ENCODE results near the gene TNNT1.
"Not testable (repeated sequence)": the region's sequence is repeated elsewhere in the genome, so short reads cannot be mapped to it uniquely, and the experiment has no call there.

Gene TNNT1

DNA sequence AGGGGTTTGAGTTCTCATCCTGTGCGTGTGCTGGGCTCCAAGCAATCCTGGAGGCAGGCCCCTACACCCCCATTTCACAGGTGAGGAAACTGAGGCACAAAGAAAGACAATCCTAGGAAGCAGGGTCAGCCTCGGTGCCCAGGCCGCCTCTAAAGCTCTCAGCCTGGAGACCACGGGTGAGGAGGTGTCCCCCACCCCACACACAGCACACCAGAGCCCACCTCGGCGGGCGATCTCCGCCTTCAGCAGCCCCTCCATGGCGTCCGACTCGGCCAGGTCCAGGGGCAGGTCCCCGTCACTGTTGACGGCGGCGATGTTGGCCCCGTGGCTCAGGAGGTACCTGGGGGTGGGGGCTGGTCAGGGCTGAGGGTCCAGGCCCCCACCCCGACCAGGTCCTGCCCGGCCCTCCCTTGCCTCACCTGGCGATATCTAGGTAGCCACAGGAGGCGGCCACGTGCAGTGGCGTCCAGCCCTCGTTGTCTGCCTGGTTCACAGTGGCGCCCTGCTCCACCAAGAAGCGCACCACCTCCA, 36.7 kb downstream of the TNNT1 start:
- DNase-seq (ENCODE audit: low read depth in 3 of 3, low spot score in 1 of 3), result no peak

DNA sequence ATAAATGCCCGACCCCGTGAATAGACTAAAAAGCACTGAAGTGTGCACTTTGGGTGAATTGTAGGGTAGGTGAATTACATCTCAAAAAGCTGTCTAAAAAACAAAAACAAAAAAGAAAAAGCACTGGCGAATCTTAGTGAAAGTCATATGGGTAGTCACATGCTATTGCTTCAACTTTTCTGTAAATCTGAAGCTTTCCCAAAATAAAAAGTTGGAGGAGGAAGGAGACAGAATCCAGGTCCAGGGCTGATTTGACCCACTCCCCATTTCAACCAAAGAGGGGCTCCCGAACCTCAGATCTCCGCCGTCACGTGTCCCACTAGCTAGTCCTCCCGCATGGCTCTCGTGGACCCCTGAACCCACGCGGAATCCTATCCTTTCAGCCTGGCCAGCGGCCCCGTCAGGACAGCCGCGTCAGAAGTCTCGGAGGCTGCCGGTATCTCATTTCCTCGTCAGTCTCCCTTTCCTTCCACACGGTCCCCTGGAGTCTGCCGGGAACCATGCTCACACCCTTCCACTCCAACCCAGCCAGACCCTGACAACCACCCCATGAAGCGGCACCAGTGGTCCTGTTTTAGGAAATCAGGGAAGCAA, 37.7 kb downstream of the TNNT1 start:
- no peak for DNase-seq (ENCODE audit: low read depth in 3 of 3, low spot score in 1 of 3)

DNA sequence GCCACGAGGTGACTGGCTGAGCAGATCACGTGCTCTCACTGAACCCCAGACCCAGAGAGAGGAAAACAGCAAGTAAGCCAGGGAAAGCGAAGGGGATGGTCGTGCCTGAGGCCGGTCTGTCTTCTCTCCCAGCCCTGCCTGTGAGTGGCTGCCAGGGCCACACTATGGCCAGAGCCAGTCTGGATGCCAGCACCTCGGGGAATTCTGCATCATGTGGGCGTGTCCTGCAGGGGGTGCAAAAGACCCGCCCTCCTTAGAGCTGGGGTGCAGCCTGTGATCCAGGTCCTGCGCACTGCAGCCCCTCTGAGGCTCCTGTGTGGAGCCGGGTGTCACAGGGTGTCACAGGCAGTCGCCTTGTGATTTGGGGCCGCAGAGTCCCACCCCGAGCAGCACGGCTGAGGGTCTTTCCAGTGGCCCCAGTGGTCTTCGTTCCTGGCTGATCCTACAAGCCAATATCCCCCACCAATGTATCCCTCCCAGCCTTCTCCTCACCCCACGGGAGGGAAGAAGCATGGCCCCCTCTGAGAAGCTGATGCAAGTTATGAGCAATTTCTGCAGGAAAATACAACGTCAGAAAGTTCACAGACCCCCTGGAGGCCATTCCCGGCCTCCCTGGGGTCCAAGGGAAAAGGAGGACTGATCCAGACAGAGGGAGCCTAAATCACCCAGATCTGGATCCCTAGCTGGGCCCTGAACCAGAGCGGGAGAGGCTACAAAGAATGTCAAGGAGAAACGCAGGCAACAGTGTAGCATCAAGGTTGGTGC, 39.3 kb downstream of the TNNT1 start:
- DNase-seq (ENCODE audit: low read depth in 3 of 3, low spot score in 1 of 3), result no peak

DNA sequence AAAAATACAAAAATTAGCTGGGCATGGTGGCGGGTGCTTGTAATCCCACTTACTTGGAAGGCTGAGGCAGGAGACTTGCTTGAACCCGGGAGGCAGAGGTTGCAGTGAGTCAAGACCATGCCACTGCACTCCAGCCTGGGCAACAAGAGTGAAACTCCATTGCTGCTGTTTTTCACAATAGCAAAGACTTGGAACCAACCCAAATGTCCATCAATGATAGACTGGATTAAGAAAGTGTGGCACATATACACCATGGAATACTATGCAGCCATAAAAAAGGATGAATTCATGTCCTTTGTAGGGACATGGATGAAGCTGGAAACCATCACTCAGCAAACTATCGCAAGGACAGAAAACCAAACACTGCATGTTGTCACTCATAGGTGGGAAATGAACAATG, 41.8 kb downstream of the TNNT1 start:
- DNase-seq (ENCODE audit: low read depth in 3 of 3, low spot score in 1 of 3), result not testable (repeated sequence)

DNA sequence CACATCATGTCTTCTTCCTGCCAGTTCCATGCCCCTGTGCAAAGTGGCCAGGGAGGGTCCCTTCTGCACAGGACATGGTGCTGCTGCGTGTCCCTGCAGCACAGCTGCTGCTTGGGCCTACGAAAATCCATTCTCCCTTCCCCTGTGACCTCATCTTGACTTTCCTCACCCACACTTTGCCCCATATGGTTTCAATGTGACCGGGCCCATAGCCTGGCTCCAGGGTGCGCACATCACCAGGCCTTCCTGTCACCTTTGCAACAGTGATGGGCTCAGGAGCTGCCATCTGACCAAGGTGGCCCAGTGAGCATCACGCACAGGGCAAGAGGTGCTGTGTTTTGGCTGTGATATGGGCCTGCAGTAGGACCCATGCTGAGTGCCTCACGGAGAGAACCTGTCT, 42.4 kb downstream of the TNNT1 start:
- DNase-seq (ENCODE audit: low read depth in 3 of 3, low spot score in 1 of 3), result no peak

DNA sequence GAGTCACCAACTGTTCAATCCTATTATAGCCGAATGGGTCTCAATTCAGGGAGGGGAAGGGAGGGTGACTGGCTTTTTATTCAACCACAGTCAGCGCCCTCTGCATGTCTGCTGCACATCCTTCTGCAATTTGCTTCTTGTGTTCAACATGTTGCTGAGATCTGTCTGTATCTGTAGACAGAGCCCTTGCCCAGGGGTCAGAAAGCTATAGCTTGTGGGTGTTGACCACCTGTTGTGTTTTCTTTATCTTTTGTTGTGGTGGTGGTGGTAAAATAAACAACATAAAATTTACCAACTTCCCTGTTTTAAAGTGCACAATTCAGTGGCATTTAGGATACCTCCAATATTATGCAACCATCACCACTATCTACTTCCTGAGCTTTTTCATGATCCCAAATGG, 43.8 kb downstream of the TNNT1 start:
- DNase-seq (ENCODE audit: low read depth in 3 of 3, low spot score in 1 of 3), result no peak

DNA sequence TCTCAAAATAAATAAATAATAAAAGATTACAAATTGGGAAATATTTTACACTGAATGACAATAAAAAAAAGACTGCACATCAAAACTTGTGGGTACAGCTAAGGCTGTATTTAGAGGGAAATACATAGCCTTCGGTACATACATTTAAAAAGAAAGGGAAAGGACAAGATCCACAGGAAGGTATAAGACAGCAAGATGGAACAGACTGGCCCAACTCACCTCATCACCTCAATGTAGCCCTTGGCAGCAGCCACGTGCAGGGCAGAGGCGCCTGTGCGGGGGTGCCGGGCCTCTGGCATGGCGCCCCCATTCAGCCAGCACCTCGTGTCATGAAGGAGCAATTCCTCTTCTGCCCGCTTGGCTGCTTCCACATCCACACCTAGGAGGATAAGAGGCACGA, 45.8 kb downstream of the TNNT1 start:
- DNase-seq (ENCODE audit: low read depth in 3 of 3, low spot score in 1 of 3), result no peak

DNA sequence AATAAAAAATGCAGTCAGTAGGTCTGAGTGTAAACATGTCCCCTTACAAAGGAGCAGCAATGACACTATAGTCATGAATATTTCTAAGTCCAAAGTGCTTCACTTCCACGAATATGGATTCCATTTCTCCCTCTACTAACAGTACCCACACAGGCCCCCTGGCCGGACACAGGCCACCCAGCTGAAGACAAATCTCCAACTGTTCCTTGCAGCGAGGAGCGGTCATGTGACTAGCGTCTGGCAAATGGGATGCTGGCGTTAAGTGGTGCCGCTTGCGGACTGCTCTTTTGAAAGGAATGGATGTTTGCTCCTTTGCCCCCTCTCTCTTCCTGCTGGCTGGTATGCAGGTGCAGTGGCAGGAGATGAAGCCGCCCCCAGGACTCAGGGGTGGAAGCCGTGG, 47.7 kb downstream of the TNNT1 start:
- DNase-seq (ENCODE audit: low read depth in 3 of 3, low spot score in 1 of 3), result no peak

DNA sequence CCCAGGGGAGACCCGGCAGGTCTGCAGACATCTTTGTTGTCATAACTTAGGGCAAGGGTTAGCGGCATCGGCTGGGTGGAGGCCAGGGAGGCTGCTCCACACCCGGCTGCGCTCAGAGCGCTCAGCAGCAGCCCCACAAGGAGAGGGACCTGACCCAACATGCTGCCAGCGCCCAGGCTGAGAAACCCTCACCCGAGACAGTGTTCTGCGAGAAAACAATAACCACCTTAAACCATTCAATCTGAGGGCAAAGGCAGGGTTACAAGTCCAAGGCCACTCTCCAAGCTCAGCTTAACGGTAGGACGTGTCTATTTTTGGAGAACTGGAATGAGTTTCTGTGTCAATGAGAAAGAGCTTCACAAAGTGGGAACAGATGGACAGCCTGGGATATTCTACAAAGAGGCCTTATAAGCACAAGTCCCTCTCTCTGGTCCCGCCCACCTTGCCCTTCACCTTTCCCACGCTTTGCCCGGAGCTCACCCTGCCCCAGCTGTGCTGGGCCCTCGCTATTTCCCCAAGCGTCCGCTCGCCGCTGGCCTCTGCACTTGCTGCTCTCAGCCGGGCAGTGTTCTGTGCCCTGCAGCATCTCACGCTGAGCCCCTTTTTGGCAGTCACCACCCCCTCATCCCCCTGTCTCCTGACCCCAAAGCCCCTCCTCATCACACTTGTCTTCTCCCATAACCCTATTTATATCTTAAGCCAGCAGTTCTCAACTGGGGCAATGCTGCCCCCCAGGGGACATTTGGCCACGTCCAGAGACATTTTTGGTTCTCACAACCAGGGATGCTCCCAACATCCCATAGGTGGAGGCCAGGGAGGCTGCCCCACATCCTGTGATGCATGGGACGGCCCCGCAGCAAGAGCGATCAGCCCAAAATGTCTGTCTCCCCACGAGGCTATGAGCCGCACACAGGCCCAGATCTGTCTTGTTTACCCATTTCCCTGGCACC, 49.2 kb downstream of the TNNT1 start:
- no peak for DNase-seq (ENCODE audit: low read depth in 3 of 3, low spot score in 1 of 3)

DNA sequence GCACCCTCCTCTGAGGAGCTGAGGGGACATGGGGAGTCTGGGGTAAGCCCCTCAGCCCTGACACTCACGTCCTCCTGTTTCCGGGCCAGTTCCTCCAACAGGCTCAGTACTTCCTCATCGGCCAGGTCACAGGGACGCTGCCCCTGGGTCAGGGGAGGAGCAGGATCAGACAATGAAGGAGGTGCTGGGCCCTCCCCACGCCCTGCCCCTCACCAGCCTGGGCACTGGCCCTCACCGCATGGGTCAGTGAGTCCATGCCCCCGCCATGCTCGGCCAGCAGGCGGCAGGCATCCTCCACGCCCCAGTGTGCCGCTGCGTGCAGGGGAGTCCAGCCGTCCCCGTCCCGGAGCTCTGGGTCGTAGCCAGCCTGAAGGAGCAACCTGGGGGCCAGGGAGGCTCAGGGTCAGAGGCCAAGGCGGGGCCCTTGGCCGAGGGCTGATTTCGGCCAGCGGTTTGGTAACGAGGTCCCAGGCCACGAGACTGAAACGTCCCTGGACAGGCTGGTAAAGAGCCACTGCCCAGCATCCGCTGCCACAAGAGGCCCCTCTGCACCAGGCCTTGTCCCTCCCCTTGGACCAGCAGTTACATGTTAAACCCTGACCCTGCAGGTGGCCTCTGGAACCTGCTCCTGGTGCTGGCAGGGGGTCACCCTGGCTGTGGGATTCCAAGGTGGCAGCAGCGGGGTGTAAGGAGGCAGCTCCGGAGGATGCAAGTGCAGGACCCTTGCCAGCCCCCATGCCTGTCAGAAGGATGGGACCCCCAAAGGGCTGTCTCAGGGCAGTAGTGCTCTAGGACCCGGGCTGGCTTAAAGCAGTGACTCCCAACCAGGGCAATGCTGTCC, 50.1 kb downstream of the TNNT1 start:
- DNase-seq (ENCODE audit: low read depth in 3 of 3, low spot score in 1 of 3), result no peak

DNA sequence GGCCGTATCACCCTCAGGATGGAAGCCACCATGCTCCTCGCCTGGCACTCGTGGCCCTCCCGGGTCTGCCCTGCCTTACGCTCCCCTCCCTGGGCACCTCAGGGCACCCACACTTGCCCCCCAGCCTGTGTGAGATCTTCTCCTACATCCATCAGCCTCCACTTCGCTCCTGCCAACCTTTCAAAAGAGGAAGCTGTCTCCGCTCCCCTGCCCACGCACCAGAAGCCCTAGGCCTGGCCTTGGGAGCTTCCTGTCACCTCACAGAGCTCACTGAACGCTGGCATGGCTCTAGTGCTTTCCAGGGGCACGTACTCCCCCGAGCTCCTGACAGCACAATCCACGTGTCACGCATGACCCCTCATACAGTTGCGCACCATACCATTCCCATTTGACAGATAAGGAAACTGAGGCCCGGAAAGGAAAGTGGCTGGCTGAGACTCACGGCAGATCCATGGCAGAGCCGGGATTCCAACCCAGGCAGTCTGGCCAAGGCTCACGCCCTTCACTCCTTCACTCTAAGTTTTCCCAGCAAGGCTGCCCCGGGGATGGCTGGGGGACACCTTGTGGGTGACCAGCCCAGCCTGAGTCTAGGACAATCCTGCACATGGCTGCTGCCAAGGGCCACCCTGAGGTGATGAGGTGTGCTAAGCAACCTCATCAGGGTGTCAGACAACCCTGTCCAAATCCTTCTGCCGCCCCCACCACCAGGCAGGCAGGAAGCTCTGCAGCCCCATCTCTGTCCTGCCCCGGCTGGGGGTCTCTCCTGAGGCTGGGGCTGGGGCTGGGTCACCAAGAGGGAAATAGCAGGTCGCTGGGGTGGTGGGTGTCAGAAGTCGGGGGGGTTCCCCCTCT, 50.9 kb downstream of the TNNT1 start:
- no peak for DNase-seq (ENCODE audit: low read depth in 3 of 3, low spot score in 1 of 3)

DNA sequence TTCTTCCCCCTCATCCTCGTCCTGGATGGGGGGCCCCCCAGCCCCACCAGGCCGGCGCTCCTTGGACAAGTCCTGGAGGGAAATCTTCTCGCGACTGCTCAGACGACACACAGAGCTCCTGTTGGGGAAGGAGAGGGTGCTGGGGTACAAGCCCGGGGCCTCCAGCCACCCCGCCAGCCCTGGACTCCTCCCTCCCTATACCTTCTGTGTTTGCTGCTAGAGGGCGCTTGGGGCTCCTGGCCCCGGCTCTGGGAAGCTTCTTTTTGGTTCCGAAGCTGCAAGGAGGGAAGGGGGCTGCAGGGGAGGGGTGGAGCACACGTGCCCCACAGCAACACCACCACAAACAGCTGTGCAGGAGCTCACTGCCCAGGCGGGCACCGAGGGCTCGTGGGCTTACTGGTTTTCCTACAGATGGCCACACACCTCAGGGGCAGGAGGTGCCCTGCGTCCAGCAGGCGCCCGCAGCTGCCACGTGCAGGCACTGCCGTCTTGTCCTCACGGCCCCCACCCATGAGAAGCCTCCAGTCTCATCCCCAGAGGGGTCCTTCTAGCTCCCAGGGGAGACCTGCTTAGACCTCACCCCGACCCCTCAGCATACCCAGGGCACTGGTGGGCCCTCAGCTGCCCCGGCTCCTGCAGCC, 52.8 kb downstream of the TNNT1 start:
- no peak for DNase-seq (ENCODE audit: low read depth in 3 of 3, low spot score in 1 of 3)

DNA sequence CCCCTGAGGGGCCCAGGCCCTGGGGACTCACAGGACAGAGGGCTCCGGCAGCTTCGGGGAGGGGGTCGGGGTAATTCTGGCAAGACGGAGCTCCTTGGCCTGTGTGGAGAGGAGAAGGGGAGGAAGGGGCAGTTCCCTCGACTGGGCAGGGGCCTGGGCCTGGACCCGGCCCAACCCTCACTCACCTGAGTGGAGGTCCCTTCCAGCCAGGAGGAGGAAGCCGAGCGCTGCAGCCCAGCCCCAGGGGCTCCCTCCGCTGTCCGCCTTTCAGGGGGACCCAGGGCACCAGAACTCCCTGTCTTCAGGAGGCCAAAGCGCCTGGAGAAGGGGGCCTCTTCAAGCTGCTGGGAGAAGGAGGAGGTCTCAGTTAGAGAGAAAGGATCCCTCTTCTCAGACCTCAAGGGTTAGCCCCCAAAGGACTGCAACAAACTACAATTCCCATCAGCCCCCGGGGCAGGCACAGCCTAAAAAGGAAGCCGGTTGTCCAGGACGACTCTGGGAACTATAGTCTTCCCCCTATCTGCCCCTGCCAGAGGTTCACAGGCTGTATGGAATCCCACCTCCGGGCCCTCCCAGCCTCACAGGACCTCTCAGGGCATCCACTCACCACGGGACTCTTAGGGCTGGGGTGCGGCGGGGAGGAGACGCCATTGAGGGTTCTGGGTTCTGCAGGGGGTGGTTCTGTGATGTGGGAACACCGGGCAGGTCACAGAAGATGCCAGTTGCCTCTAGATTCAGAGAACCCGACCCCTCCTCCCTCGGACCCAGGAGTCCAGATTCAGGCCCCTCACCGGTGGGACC, 53.5 kb downstream of the TNNT1 start:
- no peak for DNase-seq (ENCODE audit: low read depth in 3 of 3, low spot score in 1 of 3)

DNA sequence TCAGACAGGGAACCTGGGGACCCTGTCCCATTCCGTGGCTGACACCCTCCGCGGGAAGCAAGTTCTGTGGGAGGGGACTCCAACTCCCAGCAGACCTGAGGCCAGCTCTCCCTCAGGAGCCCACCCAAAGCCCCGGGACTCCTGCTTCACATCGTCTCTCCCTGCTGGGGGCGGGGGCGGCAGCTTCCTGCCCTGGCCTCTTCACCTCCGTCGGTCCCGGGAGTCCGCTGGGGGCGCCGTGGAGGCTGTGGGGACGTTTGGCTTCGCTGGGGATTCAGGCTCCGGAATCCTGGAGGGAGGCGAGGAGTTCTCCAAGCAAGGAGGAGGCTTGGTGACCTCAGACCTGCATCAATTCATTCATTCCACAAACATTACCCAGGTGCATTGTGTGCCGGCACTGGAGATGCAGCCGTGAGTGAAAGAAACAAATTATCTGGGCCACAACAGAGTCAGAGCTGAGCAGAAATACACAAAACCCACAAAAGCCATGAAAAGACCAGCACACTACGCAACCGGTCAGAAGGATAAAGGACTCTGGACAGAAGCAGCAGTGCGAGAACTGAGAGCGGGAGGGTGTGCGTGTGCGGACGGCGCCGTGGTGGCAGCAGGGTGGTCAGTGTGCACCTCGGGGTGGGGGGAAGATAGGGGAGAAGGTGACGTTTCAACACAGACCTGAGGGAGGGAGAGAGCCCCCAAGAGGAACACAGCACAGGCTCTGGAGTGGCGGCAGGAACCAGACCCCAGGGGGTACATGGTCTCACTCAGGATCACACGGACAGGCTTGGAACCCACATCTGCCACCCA, 54.3 kb downstream of the TNNT1 start:
- DNase-seq (ENCODE audit: low read depth in 3 of 3, low spot score in 1 of 3), result no peak

DNA sequence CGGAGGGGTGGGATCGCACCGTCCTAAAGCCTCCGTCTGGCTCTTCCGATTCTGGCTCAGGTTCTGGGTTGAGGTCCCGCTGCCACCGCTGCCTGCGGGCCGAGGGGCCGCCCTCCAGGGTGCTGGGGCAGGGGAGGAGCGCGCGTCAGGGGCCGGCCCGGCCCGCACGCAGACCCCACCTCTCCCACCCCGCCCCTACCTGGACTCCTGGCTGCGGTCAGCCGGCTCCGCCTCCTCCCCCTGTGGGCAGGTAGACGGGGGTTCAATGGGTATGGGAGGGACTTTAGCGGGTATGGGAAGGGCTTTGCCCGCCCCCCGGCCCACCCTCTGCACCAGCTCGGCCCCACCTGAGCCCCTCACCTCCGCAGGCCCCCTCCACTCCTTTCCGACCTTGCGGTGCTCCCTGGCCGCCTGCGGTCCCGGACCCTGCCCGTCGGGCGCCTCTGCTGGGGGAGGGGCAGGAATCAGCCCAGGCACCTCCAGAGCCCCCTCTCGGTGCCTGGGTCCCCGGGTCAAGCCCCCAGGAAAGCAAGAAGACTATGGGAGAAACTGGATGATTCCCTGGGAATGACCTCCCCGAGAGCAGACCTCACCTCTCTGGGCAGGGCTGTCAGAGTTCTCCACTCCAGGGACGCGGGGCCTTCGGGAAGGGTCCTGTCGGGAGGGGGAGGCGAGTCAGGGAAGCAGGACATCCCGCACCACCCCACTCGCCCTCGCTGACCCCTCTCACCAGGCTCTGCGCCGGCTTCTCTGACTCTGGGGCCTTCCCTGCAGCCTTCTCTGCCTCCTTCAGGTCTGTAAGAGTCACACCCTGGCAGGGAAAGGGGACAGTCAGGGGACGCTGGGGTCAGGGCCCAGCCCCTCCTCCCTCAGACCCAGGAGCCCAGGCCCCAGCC, 56.3 kb downstream of the TNNT1 start:
- DNase-seq (ENCODE audit: low read depth in 3 of 3, low spot score in 1 of 3), result no peak

DNA sequence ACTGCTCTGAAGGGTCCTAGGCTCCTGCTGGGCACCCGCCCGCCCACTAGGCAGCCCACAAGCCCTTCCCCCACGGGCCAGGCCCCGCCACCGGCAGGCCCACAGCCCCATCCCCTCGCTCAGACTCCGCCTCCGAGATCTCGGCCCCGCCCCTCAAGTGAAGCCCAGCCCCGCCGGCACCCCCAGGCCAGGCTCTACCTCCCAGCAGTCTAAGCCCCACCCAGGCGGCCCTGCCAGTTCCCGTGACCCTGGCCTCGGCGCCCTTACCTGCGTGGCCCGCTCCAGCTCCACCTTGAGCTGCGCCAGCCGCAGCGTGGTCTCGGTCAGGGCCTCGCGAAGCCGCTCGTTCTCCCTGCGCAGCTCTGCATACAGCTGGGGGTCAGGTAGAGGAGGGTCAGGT, 57.1 kb downstream of the TNNT1 start:
- DNase-seq (ENCODE audit: low read depth in 3 of 3, low spot score in 1 of 3), result no peak

Data from stimulated activated CD4-positive, alpha-beta T cell treated with anti-CD3 and anti-CD28 coated beads, TNF-alpha, amount 100 ng/mL, for 1 hour (primary cell).